Stimulated activated memory B cell treated with anti-CD40 and anti-IgM and Interleukin-4, amounts not matched to agents 10 μg/mL and 1 μg/mL and 100 μg/mL, for 72 hours (primary cell): ENCODE data around the gene POLG2.

ENCODE experiments used
- ATAC-seq: fragments of 150-1000 bp; cut with Tn5 transposase; 2 replicates; pipeline ENCODE4 v1.10.0; 2021
- H3K27ac Mint-ChIP-seq: one replicate; pipeline ENCODE4 v1.8.0; 2022; ENCODE audit warnings: mild to moderate bottlenecking, mixed read lengths
- H3K27me3 Mint-ChIP-seq: one replicate; pipeline ENCODE4 v1.8.0; 2022; ENCODE audit warnings: mixed read lengths
- H3K36me3 Mint-ChIP-seq: one replicate; pipeline ENCODE4 v1.8.0; 2022; ENCODE audit warnings: mixed read lengths
- H3K4me1 Mint-ChIP-seq: one replicate; pipeline ENCODE4 v1.8.0; 2022; ENCODE audit warnings: mixed read lengths
- H3K4me3 Mint-ChIP-seq: one replicate; pipeline ENCODE4 v1.8.0; 2022; ENCODE audit warnings: mild to moderate bottlenecking, moderate library complexity, mixed read lengths
- H3K9me3 Mint-ChIP-seq: one replicate; pipeline ENCODE4 v1.8.0; 2022; ENCODE audit warnings: mixed read lengths

POLG2 gene

DNA sequence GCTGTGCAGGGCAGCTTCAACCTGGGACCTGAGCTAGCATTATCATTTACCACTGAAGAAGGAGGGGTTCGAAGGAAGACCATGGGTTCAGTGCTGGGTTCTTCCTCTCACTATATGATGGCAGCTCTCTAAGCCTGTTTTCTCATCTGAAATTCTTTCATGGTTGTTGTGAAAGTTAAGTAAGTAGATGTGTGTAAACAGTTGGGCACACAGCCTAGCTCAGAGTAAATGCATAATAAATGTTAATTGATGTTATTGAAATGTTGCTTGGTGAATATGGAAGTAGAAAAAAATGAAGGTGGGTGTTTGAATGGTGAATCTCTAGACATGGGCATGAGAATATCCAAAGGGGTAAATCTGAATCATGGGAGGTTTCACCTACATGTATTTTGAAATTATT lies 19.0 kb upstream of the POLG2 start:
- Mint-ChIP-seq H3K4me1 (peaks cover 21% of the 10 kb centered on the region), H3K27ac (peak overlapping the region; percentile 13), H3K9me3 (no peaks in the 10 kb centered on the region), H3K36me3 (peaks cover 50% of the 10 kb centered on the region), H3K4me3 (no peak overlapping the region), H3K27me3 (no peaks in the 10 kb centered on the region)
- ATAC-seq, result no peak

DNA sequence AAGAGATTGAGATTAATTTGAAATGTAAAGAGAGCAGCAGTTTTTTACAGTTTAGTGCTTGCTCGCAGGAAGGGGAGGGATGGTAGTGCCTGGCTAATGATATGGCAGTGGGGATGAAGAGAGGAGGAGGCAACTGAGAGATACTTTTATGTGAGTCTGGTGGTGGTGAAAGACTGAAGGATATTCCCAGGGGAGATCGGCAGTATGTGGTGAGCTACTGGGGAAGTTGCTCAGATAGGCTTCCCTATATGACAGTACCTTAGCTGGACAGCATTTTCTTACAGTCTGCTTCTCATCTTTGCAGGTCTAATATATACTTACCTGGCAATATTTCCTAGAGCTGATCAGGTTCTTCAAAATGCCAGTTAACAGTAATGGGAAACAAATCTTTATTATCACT lies 18.6 kb upstream of the POLG2 start:
- Mint-ChIP-seq H3K27ac (peak overlapping the region; percentile 13), H3K27me3 (no peaks in the 10 kb centered on the region), H3K4me3 (no peak overlapping the region), H3K36me3 (peaks cover 54% of the 10 kb centered on the region), H3K9me3 (no peaks in the 10 kb centered on the region), H3K4me1 (peaks cover 21% of the 10 kb centered on the region)
- ATAC-seq, result peak; percentile 86

DNA sequence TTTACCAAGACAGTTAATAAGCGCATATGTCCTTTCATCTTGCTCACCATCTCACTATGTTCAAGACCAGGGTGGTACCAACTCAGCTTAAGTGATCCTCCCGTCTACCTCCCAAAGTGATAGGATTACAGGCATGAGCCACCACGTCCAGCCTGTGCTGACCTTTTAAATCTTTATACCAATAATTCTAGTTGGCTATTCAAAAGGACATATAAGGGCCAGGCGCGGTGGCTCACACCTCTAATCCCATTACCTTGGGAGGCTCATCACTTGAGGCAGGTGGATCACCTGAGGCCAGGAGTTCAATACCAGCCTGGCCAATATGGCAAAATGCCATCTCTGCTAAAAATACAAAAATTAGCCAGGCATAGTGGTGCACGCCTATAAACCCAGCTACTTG lies 12.3 kb upstream of the POLG2 start:
- Mint-ChIP-seq H3K4me1 (peaks cover 22% of the 10 kb centered on the region), H3K4me3 (no peak overlapping the region), H3K27ac (no peak overlapping the region), H3K27me3 (no peaks in the 10 kb centered on the region), H3K9me3 (no peaks in the 10 kb centered on the region), H3K36me3 (peaks cover 46% of the 10 kb centered on the region)
- no peak for ATAC-seq

DNA sequence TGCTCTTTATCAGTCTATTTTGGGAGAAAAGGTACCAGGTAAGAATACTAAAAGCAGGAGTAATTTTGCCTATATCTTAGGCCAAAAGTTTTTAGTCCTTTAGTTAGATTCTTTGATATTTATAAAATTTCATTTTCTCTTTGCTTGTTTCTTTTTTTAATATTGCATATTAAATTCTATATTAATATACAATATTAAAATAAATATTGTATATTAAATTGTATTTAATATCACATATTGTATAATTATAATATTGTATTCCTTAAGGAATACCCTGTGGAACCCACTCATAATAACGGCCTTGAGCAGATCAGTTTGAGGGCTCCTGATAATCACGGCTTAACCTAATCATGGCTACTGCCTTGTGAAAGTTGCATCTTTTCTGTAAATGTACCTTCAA lies 11.8 kb upstream of the POLG2 start:
- Mint-ChIP-seq H3K4me1 (peaks cover 26% of the 10 kb centered on the region), H3K9me3 (no peaks in the 10 kb centered on the region), H3K27me3 (no peaks in the 10 kb centered on the region), H3K27ac (no peak overlapping the region), H3K4me3 (peak overlapping the region; percentile 44), H3K36me3 (peaks cover 51% of the 10 kb centered on the region)
- no peak for ATAC-seq

DNA sequence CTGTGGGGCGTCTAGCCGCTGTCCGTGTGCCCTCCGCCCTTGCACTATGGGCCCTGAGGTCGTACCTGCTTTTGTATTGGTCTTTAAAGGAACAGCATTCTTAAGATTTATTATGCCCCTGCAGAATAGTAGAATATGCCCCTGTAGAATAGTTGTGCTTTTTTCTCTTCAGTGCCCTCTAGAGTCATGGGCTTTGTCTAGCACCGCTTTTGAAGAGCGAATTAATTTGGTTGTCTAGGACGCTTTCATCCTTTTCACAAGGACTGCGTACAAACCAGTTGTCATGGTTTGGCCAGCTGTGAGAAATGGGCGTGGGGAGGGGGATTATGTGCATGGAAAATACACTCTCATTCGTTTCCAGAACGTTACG lies 10.5 kb upstream of the POLG2 start:
- Mint-ChIP-seq H3K4me3 (peak overlapping the region; percentile 100), H3K36me3 (peaks cover 57% of the 10 kb centered on the region), H3K4me1 (peaks cover 31% of the 10 kb centered on the region), H3K27me3 (no peaks in the 10 kb centered on the region), H3K9me3 (no peaks in the 10 kb centered on the region), H3K27ac (peak overlapping the region; percentile 100)
- peak; percentile 42 for ATAC-seq

DNA sequence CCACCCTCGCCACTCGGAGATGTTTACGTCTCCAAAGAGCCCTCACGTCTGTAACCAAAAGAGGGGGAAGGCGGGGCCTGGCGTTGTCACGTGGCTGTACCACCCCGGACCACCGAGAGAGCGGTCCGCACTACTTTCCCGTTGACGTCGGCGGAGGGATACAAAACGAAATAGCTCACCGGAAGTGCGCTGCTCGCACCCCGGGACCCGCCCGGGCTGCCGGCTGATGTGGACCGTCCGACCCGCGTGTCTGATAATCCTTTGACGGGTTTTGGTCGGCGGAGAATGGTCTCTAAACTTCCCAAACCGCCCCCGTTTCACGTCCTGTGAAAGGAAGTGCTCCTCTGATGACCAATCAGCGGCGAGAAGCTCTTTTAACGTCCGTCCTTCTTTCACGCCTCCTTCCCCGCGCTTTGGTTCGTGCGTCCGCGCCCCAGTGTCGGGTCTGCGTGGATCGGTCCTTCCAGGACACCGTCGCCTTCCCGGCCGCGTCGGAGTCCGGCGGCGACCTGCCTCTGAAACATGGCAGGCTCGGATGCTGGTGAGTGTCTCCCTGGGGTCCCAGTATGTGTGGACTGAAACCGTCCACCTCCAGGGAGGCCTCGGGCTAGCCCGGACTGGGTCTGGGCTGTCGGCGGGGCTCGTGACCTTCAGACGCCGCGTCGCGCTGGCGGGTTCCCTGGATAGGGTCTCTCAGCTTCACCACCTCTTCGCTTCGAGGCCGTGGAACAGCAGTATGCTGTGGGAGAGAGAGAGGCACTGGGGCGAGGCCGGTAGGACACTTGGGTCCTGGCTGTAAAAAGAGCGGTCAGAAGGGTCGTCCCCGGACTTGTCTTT lies 9.9 kb upstream of the POLG2 start, which contains the start of gene CEP95:
CEP95 (plus strand) TSS at position 402 of the 837 bp plus-strand sequence; CDS start at position 523, 121 bp downstream.
- Mint-ChIP-seq H3K9me3 (no peaks in the 10 kb centered on the region), H3K27ac (peak within 1 kb of the TSS; percentile 100), H3K27me3 (no peaks in the 10 kb centered on the region), H3K4me1 (peaks cover 37% of the 10 kb centered on the region), H3K36me3 (peaks cover 61% of the 10 kb centered on the region), H3K4me3 (peak within 1 kb of the TSS; percentile 100)
- peak; percentile 89 for ATAC-seq

DNA sequence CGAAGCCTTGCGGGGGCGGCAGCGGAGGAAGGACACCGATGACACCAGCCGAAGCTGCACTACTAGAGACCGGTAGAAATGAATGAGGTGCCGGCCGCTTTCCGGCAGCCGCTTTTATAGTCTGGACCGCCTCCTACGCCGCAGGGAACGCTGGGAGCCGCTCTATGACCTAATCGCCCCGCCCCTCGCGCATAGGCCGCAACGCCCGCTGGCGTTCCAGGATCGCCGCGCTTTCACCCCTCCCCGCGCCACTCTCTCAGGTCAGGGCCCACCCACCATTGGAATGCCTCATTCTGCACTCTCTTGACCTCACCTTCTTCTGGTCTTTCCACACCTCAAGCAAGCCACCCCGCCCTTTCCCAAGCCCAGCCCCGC lies 9.3 kb upstream of the POLG2 start, which contains the start of gene DDX5:
DDX5 (minus strand) TSS at position 89 of the 375 bp plus-strand sequence. CDS start 170 bp downstream, outside the sequence.
- peak within 1 kb of the TSS; percentile 100 for H3K4me3 Mint-ChIP-seq
- no peaks in the 10 kb centered on the region for H3K27me3 Mint-ChIP-seq
- peak; percentile 86 for ATAC-seq
- peak within 1 kb of the TSS; percentile 100 for H3K27ac Mint-ChIP-seq
- no peaks in the 10 kb centered on the region for H3K9me3 Mint-ChIP-seq
- H3K4me1 Mint-ChIP-seq, result peaks cover 43% of the 10 kb centered on the region
- H3K36me3 Mint-ChIP-seq, result peaks cover 61% of the 10 kb centered on the region

DNA sequence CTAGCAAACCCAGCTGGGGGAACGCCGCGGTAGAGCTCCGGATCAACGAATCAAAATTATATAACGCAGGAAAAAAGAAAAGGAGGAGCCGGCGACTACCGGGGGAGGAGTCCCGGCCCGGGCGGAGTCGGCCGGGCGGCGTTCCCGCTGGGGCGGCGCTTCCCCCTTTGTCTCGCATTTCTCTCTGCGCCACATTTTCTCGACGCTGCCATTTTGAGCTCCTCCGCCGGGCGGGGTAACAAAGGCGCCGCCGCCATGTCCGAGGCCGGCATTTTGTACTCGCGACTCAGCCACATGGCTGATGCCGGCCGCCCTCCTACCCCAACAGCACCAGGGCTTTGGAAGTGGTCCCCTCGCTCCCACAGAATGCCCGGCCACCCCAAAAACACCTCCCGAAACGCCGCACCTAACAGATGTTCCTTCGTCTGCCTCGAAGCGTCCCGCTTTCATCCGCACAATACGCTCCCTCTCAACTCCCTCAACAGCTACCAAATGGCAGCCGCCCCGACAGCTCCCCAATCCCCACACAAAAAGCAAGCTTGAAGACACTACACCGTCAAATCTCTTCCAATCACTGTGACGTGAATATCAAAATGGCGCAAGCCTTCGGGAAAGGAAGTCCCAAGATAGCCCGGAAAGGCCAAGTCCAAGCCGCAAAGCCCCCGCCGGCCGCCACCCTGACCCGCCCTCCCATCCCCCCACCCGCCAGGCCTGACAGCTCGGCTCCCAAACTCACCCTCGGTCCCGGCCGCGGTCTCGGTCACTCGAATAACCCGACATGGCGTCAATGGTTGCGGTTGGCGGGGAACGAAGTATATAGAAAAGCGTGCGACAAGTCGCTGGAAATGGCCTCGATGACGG lies 8.7 kb upstream of the POLG2 start:
- ATAC-seq, result peak; percentile 64
- no peaks in the 10 kb centered on the region for H3K27me3 Mint-ChIP-seq
- H3K27ac Mint-ChIP-seq, result peak overlapping the region; percentile 100
- H3K4me3 Mint-ChIP-seq, result peak overlapping the region; percentile 100
- no peaks in the 10 kb centered on the region for H3K9me3 Mint-ChIP-seq
- peaks cover 49% of the 10 kb centered on the region for H3K4me1 Mint-ChIP-seq
- H3K36me3 Mint-ChIP-seq, result peaks cover 62% of the 10 kb centered on the region

DNA sequence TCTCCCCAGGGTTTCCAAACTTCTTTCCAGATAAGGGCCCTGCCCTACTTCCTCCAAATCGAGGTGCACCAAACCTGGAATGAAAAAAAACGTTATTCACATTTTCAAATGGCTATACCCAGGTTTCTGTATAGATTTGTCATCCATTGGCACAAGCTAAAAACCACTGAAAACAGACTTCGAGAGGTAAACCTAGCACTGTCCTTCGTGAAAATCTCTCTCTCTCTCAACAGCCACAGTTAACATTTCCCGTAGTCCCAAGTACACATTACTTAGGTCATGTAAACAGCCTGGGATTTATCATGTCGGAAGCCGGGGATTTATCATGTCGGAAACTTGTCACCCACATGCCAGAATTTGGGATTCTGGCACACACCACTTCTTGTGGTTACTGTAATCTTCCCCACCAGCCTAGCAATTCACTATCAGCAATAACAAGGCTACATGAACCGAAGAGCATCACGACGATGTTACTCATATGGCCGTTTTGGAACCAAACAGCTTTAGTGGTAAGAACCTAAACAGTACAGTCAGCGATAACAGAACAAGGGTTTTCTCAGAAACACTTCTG lies 8.0 kb upstream of the POLG2 start:
- Mint-ChIP-seq H3K36me3 (peaks cover 64% of the 10 kb centered on the region), H3K4me3 (peak overlapping the region; percentile 100), H3K9me3 (no peaks in the 10 kb centered on the region), H3K27me3 (no peaks in the 10 kb centered on the region), H3K4me1 (peaks cover 55% of the 10 kb centered on the region), H3K27ac (peak overlapping the region; percentile 100)
- no peak for ATAC-seq

DNA sequence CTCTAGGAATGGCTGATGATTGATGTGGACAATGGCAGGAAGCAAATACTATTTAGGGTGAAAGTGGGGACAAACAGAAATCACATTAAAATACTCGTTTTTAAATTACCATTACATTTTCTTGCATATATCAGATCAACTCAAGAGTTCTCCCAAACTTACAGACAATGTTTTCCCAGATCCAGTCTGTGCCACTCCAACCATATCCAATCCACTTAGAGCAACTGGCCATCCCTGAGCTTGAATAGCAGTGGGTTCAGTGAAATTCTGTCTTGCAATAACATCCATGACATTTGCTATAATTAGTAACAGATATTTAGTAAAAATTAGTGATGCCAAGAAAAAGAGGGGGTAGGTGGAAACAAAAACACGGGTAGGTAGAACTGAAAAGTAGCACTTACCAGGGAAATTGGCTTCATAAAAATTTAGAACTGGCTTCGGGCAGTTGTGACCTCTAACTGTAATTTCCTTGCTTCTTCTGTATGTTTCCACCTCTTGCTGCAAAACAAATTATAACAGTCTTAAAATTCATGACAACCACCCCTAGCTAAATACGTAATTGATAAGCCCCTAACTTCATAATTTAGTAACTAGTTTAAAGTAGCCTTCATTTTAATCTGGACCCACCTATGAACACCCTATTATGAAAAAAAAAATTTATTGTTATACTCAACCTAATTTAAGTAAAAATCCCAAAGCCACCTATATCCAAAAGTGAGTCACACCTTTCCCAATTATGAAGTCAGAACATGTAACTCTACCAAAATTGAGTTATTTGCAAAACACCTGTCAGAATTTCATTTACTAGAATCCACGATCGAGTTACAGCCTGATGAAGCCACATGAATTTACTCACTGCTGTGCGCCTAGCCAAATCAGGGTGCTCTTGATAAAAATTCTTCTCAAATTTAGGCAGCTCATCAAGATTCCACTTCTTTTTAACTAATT lies 7.2 kb upstream of the POLG2 start:
- H3K9me3 Mint-ChIP-seq, result no peaks in the 10 kb centered on the region
- H3K36me3 Mint-ChIP-seq, result peaks cover 71% of the 10 kb centered on the region
- no peaks in the 10 kb centered on the region for H3K27me3 Mint-ChIP-seq
- H3K4me3 Mint-ChIP-seq, result peak overlapping the region; percentile 100
- peaks cover 56% of the 10 kb centered on the region for H3K4me1 Mint-ChIP-seq
- peak overlapping the region; percentile 100 for H3K27ac Mint-ChIP-seq
- ATAC-seq, result no peak

DNA sequence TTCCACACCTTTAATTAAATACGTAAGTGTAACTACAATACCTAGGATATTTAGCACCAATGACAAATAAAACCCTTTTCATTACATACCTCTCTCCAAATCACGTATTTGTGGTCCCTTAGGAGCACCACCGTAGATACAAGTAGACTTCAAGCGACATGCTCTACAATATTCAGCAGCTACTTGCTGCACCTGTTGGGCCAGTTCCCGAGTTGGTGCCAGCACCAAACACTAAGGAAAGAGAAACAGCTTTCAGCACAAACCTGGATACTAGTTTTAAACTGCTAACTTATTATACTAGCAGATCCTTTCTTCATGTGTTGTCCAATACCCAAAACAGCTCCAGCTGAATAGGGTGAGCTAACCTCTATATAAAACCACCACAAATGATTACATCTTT lies 6.5 kb upstream of the POLG2 start:
- no peak overlapping the region for H3K27ac Mint-ChIP-seq
- no peak overlapping the region for H3K4me3 Mint-ChIP-seq
- no peak for ATAC-seq
- peaks cover 61% of the 10 kb centered on the region for H3K4me1 Mint-ChIP-seq
- peaks cover 71% of the 10 kb centered on the region for H3K36me3 Mint-ChIP-seq
- H3K27me3 Mint-ChIP-seq, result no peaks in the 10 kb centered on the region
- H3K9me3 Mint-ChIP-seq, result no peaks in the 10 kb centered on the region

DNA sequence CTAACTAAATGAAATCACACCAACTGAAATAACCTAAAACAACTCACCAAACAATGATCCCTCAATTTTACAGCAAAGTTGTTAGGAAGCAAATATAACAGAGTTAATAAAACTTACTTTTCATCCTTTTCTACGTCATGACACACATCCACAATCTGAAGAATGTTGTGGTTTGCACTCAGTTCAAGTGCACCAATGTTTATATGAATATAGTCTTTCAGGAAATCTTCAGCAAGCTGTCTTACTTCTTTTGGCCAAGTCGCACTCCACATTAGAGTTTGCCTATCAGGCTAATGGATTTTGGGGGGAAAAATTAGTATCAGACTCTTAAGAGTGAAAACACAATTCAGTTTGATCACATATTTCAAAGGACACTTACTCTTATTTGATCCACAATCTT lies 6.0 kb upstream of the POLG2 start:
- no peak for ATAC-seq
- Mint-ChIP-seq H3K27ac (no peak overlapping the region), H3K4me1 (peaks cover 66% of the 10 kb centered on the region), H3K9me3 (no peaks in the 10 kb centered on the region), H3K36me3 (peaks cover 71% of the 10 kb centered on the region), H3K27me3 (no peaks in the 10 kb centered on the region), H3K4me3 (no peak overlapping the region)

DNA sequence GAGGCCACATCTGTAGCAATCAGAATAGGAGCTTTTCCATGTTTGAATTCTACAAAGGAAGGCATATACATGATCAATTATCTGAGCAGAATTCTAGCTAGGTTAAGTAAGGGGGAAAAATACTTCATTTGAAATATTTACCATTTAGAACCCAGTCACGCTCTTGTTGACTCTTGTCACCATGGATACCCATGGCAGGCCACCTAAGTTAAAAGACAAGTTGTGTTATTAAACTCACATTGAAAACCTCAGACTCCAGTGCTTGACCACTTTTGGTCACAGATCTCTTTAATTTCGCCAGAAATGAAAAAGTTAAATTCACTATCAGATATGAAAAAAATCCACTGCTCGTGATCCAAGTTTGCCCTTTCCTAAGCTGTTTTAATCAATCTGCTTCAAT lies 5.2 kb upstream of the POLG2 start:
- Mint-ChIP-seq H3K4me1 (peaks cover 67% of the 10 kb centered on the region), H3K27me3 (no peaks in the 10 kb centered on the region), H3K27ac (no peak overlapping the region), H3K36me3 (peaks cover 71% of the 10 kb centered on the region), H3K4me3 (no peak overlapping the region), H3K9me3 (no peaks in the 10 kb centered on the region)
- no peak for ATAC-seq
